Right atrium auricular region (tissue), 2 donors: ENCODE data around the gene GLS. TPM values are rescaled to one million over a fixed set of nuclear protein-coding genes. Genes with fewer than 3 reads are reported as not detected.

ENCODE experiments used
- DNase-seq: peaks from one replicate; pipeline ENCODE4 v3.0.0-alpha.2; 2019; ENCODE audit warnings: low spot score
- H3K27ac ChIP-seq, 2 donors: fragments of 200-600 bp; sonication (generic); 1 replicate in 1 of 2; 2 replicates in 1 of 2; pipeline ENCODE4 v1.5.1; 2016 to 2019
- H3K27me3 ChIP-seq, 2 donors: fragments of 200-600 bp; sonication (generic); one replicate each; pipeline versions ENCODE4 v1.5.1 to v1.6.0; 2017 to 2019
- H3K36me3 ChIP-seq: fragments of 200-600 bp; sonication (generic); one replicate; pipeline ENCODE4 v1.5.1; 2016
- H3K4me1 ChIP-seq, 2 donors: fragments of 200-600 bp; sonication (generic); one replicate each; pipeline versions ENCODE4 v1.5.1 to v1.6.0; 2017 to 2019
- H3K4me3 ChIP-seq, 2 donors: fragments of 200-600 bp; sonication (generic); 1 replicate in 1 of 2; 2 replicates in 1 of 2; pipeline ENCODE4 v1.5.1; 2017 to 2019; ENCODE audit warnings: mild to moderate bottlenecking in 1 of 2, moderate library complexity in 1 of 2
- H3K9me3 ChIP-seq, 2 donors: fragments of 200-600 bp; sonication (generic); one replicate each; pipeline ENCODE4 v1.5.1; 2019
- CTCF ChIP-seq, 2 donors: fragments of 200-600 bp; sonication (generic); IDR thresholded peaks; one replicate each; pipeline ENCODE4 v1.5.1; 2019; ENCODE audit warnings: antibody characterized with exemption in 2 of 2
- total RNA-seq, 2 donors: library from RNA; depleted of rRNA; stranded (reverse); fragments of >200 nt; gene quantifications; one replicate each; pipeline ENCODE4 v1.1.0, GENCODE V29; 2016

GLS gene
- total RNA-seq, 2 donors from 2014 or later: 53.7 to 77.2 TPM

- H3K27me3 ChIP-seq: no peaks in the 10 kb centered on the region
- TF ChIP-seq CTCF (IDR thresholded peaks at IDR 0.05): no peak
- no peak overlapping the region for H3K27ac ChIP-seq
- DNase-seq: no peak
- H3K4me3 ChIP-seq: no peak overlapping the region
- no peaks in the 10 kb centered on the region for H3K9me3 ChIP-seq
- H3K4me1 ChIP-seq: no peaks in the 10 kb centered on the region
- no peaks in the 10 kb centered on the region for H3K36me3 ChIP-seq
These were observed 38.0 kb upstream of the GLS start for GRCh38 chr2:190842606-190843104.

GRCh38 chr2:190843890-190844699 is 36.5 kb upstream of the GLS start:
- no peak overlapping the region for H3K27ac ChIP-seq
- DNase-seq: no peak

GRCh38 chr2:190844700-190845401 is 35.8 kb upstream of the GLS start:
- no peaks in the 10 kb centered on the region for H3K4me1 ChIP-seq
- H3K9me3 ChIP-seq: no peaks in the 10 kb centered on the region
- no peak for TF ChIP-seq CTCF (IDR thresholded peaks at IDR 0.05)
- H3K27ac ChIP-seq: no peak overlapping the region
- H3K27me3 ChIP-seq: no peaks in the 10 kb centered on the region
- no peak overlapping the region for H3K4me3 ChIP-seq
- no peaks in the 10 kb centered on the region for H3K36me3 ChIP-seq
- DNase-seq: no peak

More at GRCh38 chr2:190843890-190844699, 36.5 kb upstream of the GLS start:
- no peaks in the 10 kb centered on the region for H3K36me3 ChIP-seq
- no peaks in the 10 kb centered on the region for H3K27me3 ChIP-seq
- no peaks in the 10 kb centered on the region for H3K4me1 ChIP-seq
- no peaks in the 10 kb centered on the region for H3K9me3 ChIP-seq
- no peak overlapping the region for H3K4me3 ChIP-seq
- TF ChIP-seq CTCF (IDR thresholded peaks at IDR 0.05): no peak

GRCh38 chr2:190846746-190847145 is 33.9 kb upstream of the GLS start:
- Histone ChIP-seq H3K4me3 (no peak overlapping the region), H3K27ac (no peak overlapping the region), H3K9me3 (no peaks in the 10 kb centered on the region), H3K27me3 (no peaks in the 10 kb centered on the region), H3K4me1 (no peaks in the 10 kb centered on the region), H3K36me3 (no peaks in the 10 kb centered on the region)
- no peak for TF ChIP-seq CTCF (IDR thresholded peaks at IDR 0.05)
- no peak for DNase-seq

GRCh38 chr2:190847504-190848081 is 33.0 kb upstream of the GLS start:
- Histone ChIP-seq H3K36me3 (no peaks in the 10 kb centered on the region), H3K27ac (peak overlapping the region in 1 of 2 donors; percentile 28), H3K4me3 (no peak overlapping the region), H3K4me1 (no peaks in the 10 kb centered on the region), H3K9me3 (no peaks in the 10 kb centered on the region), H3K27me3 (no peaks in the 10 kb centered on the region)
- no peak for TF ChIP-seq CTCF (IDR thresholded peaks at IDR 0.05)
- DNase-seq: no peak
